A673 (cell line): ENCODE data around the gene SEMA4C.

Experiments used
- CTCF ChIP-seq: fragments of 300-800, 200-600 bp; sonication (generic); conservative IDR thresholded peaks from 2 replicates; pipeline ENCODE4 v1.5.1; 2017; ENCODE audit warnings: low read depth, mild to moderate bottlenecking, antibody characterized with exemption, low read length, moderate library complexity, mixed read lengths
- EZH2 ChIP-seq: fragments of 200-600 bp; sonication (generic); IDR thresholded peaks from 2 replicates; pipeline ENCODE4 v1.6.1; 2017; ENCODE audit warnings: borderline replicate concordance, low read depth, mild to moderate bottlenecking, mixed read lengths, antibody characterized with exemption, low read length; ENCODE audit not compliant: poor library complexity, severe bottlenecking

- TF ChIP-seq CTCF (no peak), EZH2 (no peak)
Measured at GRCh38 chr2:96918092-96918753, 48.3 kb upstream of the SEMA4C start.
